Activated T-cell treated with anti-CD3 and anti-CD28 coated beads, Interleukin-2, amount 50 U/mL, for 4 hours (primary cell): ENCODE data around the gene ULBP1. TPM values are rescaled to one million over a fixed set of nuclear protein-coding genes. Genes with fewer than 3 reads are reported as not detected.

Source experiments
- total RNA-seq, 3 donors: library from RNA; stranded (reverse); gene quantifications; one replicate each; pipeline ENCODE4 v1.2.1, GENCODE V29; 2021

Gene ULBP1
- total RNA-seq, 3 donors from 2014 or later: 0.83 to 1.3 (median 1.2) TPM

Other genes starting within 250 kb of the ULBP1 start
- gene LATS1, start 245.8 kb upstream of the ULBP1 start, total RNA-seq: 10 to 100 TPM; 29.7 to 35.5 (median 35.3) TPM
- 10 to 100 TPM; 54.1 to 67.1 (median 62.8) TPM for gene NUP43, start 217.4 kb upstream of the ULBP1 start, total RNA-seq
- gene PCMT1, start 214.2 kb upstream of the ULBP1 start, total RNA-seq: 10 to 100 TPM; 85.0 to 87.4 (median 87.1) TPM
- 1 to 10 TPM; 2.0 to 3.4 (median 3.2) TPM for gene LRP11, start 99.6 kb upstream of the ULBP1 start, total RNA-seq
- not detected for gene RAET1E, start 65.8 kb upstream of the ULBP1 start, total RNA-seq
- gene RAET1G, start 40.8 kb upstream of the ULBP1 start, total RNA-seq: not detected
- gene ULBP2, start 21.9 kb upstream of the ULBP1 start, total RNA-seq: under 1 TPM; 0.43 to 0.87 (median 0.51) TPM
- gene RAET1L, start 61.6 kb downstream of the ULBP1 start, total RNA-seq: not detected
- gene ULBP3, start 105.2 kb downstream of the ULBP1 start, total RNA-seq: 1 to 10 TPM in 1 of 3 donors, under 1 TPM in 2; 0.40 to 1.1 (median 0.63) TPM
- gene PPP1R14C, start 179.1 kb downstream of the ULBP1 start, total RNA-seq: under 1 TPM in 2 of 3 donors, not detected in 1; 0.18 to 0.52 TPM